ENCODE results near the gene MED27. TPM values are rescaled to one million over a fixed set of nuclear protein-coding genes. Genes with fewer than 3 reads are reported as not detected.

Gene MED27
- total and polyA plus RNA-seq, 2 of the 8 experiments (the other 6 are each of a cell fraction or from before 2014, with no cell fraction given): 29.9 to 56.5 TPM

- no peak for TF ChIP-seq CHD7 (IDR thresholded peaks at IDR 0.05; ENCODE audit: insufficient replicate concordance, low read length)
- no peak for TF ChIP-seq SP2 (IDR thresholded peaks at IDR 0.05; ENCODE audit: low read length)
- no peak for TF ChIP-seq CHD2 (IDR thresholded peaks at IDR 0.05; ENCODE audit: low read length)
- TF ChIP-seq BACH1 (IDR thresholded peaks at IDR 0.05; ENCODE audit: low read length): no peak
- TF ChIP-seq ZNF274 (IDR thresholded peaks at IDR 0.05; ENCODE audit: borderline replicate concordance, extremely low read depth, low read length): no peak
These were observed 120.6 kb downstream of the MED27 start (continued) for GRCh38 chr9:131959056-131959455.
